ENCODE results near the gene ITFG1.

Gene ITFG1

GRCh38 chr16:47136099-47136842, 324.6 kb downstream of the ITFG1 start:
- Histone ChIP-seq H3K4me1 (ENCODE audit: control insufficient read depth, insufficient read depth, low read length) (no peaks in the 10 kb centered on the region), H3K9me3 (ENCODE audit: control insufficient read depth in 2 of 2, low read length in 2 of 2) (no peaks in the 10 kb centered on the region), H3K27me3 (ENCODE audit: control insufficient read depth in 1 of 2, insufficient read depth in 2 of 2, low read length in 2 of 2) (peaks cover 0 to 7% of the 10 kb centered on the region in 2 donors), H3K27ac (ENCODE audit: low read length) (no peak overlapping the region), H3K4me3 (ENCODE audit: low read length in 2 of 2) (no peak overlapping the region), H3K9ac (ENCODE audit: low read length in 2 of 2) (no peak overlapping the region), H3K36me3 (ENCODE audit: control insufficient read depth in 2 of 2, insufficient read depth in 2 of 2, low read length in 2 of 2) (no peaks in the 10 kb centered on the region)

- Histone ChIP-seq H3K9me3 (ENCODE audit: control insufficient read depth in 2 of 2, low read length in 2 of 2) (no peaks in the 10 kb centered on the region), H3K4me3 (ENCODE audit: low read length in 2 of 2) (no peak overlapping the region), H3K27ac (ENCODE audit: low read length) (no peak overlapping the region), H3K36me3 (ENCODE audit: control insufficient read depth in 2 of 2, insufficient read depth in 2 of 2, low read length in 2 of 2) (no peaks in the 10 kb centered on the region), H3K4me1 (ENCODE audit: control insufficient read depth, insufficient read depth, low read length) (no peaks in the 10 kb centered on the region), H3K9ac (ENCODE audit: low read length in 2 of 2) (no peak overlapping the region), H3K27me3 (ENCODE audit: control insufficient read depth in 1 of 2, insufficient read depth in 2 of 2, low read length in 2 of 2) (no peaks in the 10 kb centered on the region)
Observed at GRCh38 chr16:47134550-47134949, 326.3 kb downstream of the ITFG1 start.

GRCh38 chr16:47132308-47132707, 328.6 kb downstream of the ITFG1 start:
- Histone ChIP-seq H3K36me3 (ENCODE audit: control insufficient read depth in 2 of 2, insufficient read depth in 2 of 2, low read length in 2 of 2) (no peaks in the 10 kb centered on the region), H3K9ac (ENCODE audit: low read length in 2 of 2) (no peak overlapping the region), H3K27me3 (ENCODE audit: control insufficient read depth in 1 of 2, insufficient read depth in 2 of 2, low read length in 2 of 2) (no peaks in the 10 kb centered on the region), H3K4me3 (ENCODE audit: low read length in 2 of 2) (no peak overlapping the region), H3K4me1 (ENCODE audit: control insufficient read depth, insufficient read depth, low read length) (no peaks in the 10 kb centered on the region), H3K9me3 (ENCODE audit: control insufficient read depth in 2 of 2, low read length in 2 of 2) (no peaks in the 10 kb centered on the region), H3K27ac (ENCODE audit: low read length) (no peak overlapping the region)

GRCh38 chr16:47129755-47130435, 331.0 kb downstream of the ITFG1 start:
- no peaks in the 10 kb centered on the region for H3K27me3 ChIP-seq (ENCODE audit: control insufficient read depth in 1 of 2, insufficient read depth in 2 of 2, low read length in 2 of 2)
- H3K4me3 ChIP-seq (ENCODE audit: low read length in 2 of 2): no peak overlapping the region

GRCh38 chr16:47127541-47127940, 333.3 kb downstream of the ITFG1 start:
- H3K9me3 ChIP-seq (ENCODE audit: control insufficient read depth in 2 of 2, low read length in 2 of 2): no peaks in the 10 kb centered on the region
- H3K27me3 ChIP-seq (ENCODE audit: control insufficient read depth in 1 of 2, insufficient read depth in 2 of 2, low read length in 2 of 2): no peaks in the 10 kb centered on the region
- no peaks in the 10 kb centered on the region for H3K4me1 ChIP-seq (ENCODE audit: control insufficient read depth, insufficient read depth, low read length)
- no peak overlapping the region for H3K9ac ChIP-seq (ENCODE audit: low read length in 2 of 2)
- H3K36me3 ChIP-seq (ENCODE audit: control insufficient read depth in 2 of 2, insufficient read depth in 2 of 2, low read length in 2 of 2): no peaks in the 10 kb centered on the region
- H3K27ac ChIP-seq (ENCODE audit: low read length): no peak overlapping the region
- no peak overlapping the region for H3K4me3 ChIP-seq (ENCODE audit: low read length in 2 of 2)

More at GRCh38 chr16:47129755-47130435, 331.0 kb downstream of the ITFG1 start:
- Histone ChIP-seq H3K4me1 (ENCODE audit: control insufficient read depth, insufficient read depth, low read length) (no peaks in the 10 kb centered on the region), H3K9me3 (ENCODE audit: control insufficient read depth in 2 of 2, low read length in 2 of 2) (no peaks in the 10 kb centered on the region), H3K27ac (ENCODE audit: low read length) (no peak overlapping the region), H3K9ac (ENCODE audit: low read length in 2 of 2) (no peak overlapping the region), H3K36me3 (ENCODE audit: control insufficient read depth in 2 of 2, insufficient read depth in 2 of 2, low read length in 2 of 2) (no peaks in the 10 kb centered on the region)

- H3K9me3 ChIP-seq (ENCODE audit: control insufficient read depth in 2 of 2, low read length in 2 of 2): no peaks in the 10 kb centered on the region
- no peaks in the 10 kb centered on the region for H3K36me3 ChIP-seq (ENCODE audit: control insufficient read depth in 2 of 2, insufficient read depth in 2 of 2, low read length in 2 of 2)
- no peak overlapping the region for H3K27ac ChIP-seq (ENCODE audit: low read length)
- no peaks in the 10 kb centered on the region for H3K27me3 ChIP-seq (ENCODE audit: control insufficient read depth in 1 of 2, insufficient read depth in 2 of 2, low read length in 2 of 2)
- H3K9ac ChIP-seq (ENCODE audit: low read length in 2 of 2): no peak overlapping the region
- no peaks in the 10 kb centered on the region for H3K4me1 ChIP-seq (ENCODE audit: control insufficient read depth, insufficient read depth, low read length)
- H3K4me3 ChIP-seq (ENCODE audit: low read length in 2 of 2): no peak overlapping the region
Observed at GRCh38 chr16:47125757-47126156, 335.1 kb downstream of the ITFG1 start.

- no peaks in the 10 kb centered on the region for H3K9me3 ChIP-seq (ENCODE audit: control insufficient read depth in 2 of 2, low read length in 2 of 2)
- no peaks in the 10 kb centered on the region for H3K27me3 ChIP-seq (ENCODE audit: control insufficient read depth in 1 of 2, insufficient read depth in 2 of 2, low read length in 2 of 2)
- H3K4me3 ChIP-seq (ENCODE audit: low read length in 2 of 2): no peak overlapping the region
- H3K4me1 ChIP-seq (ENCODE audit: control insufficient read depth, insufficient read depth, low read length): no peaks in the 10 kb centered on the region
- H3K36me3 ChIP-seq (ENCODE audit: control insufficient read depth in 2 of 2, insufficient read depth in 2 of 2, low read length in 2 of 2): no peaks in the 10 kb centered on the region
- no peak overlapping the region for H3K9ac ChIP-seq (ENCODE audit: low read length in 2 of 2)
- H3K27ac ChIP-seq (ENCODE audit: low read length): no peak overlapping the region
Observed at GRCh38 chr16:47113130-47113529, 347.7 kb downstream of the ITFG1 start.

- no peaks in the 10 kb centered on the region for H3K9me3 ChIP-seq (ENCODE audit: control insufficient read depth in 2 of 2, low read length in 2 of 2)
- H3K36me3 ChIP-seq (ENCODE audit: control insufficient read depth in 2 of 2, insufficient read depth in 2 of 2, low read length in 2 of 2): no peaks in the 10 kb centered on the region
- H3K4me3 ChIP-seq (ENCODE audit: low read length in 2 of 2): no peak overlapping the region
- no peak overlapping the region for H3K9ac ChIP-seq (ENCODE audit: low read length in 2 of 2)
- H3K27me3 ChIP-seq (ENCODE audit: control insufficient read depth in 1 of 2, insufficient read depth in 2 of 2, low read length in 2 of 2): no peaks in the 10 kb centered on the region
- H3K4me1 ChIP-seq (ENCODE audit: control insufficient read depth, insufficient read depth, low read length): no peaks in the 10 kb centered on the region
- H3K27ac ChIP-seq (ENCODE audit: low read length): no peak overlapping the region
Observed at GRCh38 chr16:47110939-47111338, 349.9 kb downstream of the ITFG1 start.

- Histone ChIP-seq H3K9me3 (ENCODE audit: control insufficient read depth in 2 of 2, low read length in 2 of 2) (no peaks in the 10 kb centered on the region), H3K4me3 (ENCODE audit: low read length in 2 of 2) (no peak overlapping the region), H3K4me1 (ENCODE audit: control insufficient read depth, insufficient read depth, low read length) (no peaks in the 10 kb centered on the region), H3K27ac (ENCODE audit: low read length) (no peak overlapping the region), H3K36me3 (ENCODE audit: control insufficient read depth in 2 of 2, insufficient read depth in 2 of 2, low read length in 2 of 2) (no peaks in the 10 kb centered on the region), H3K27me3 (ENCODE audit: control insufficient read depth in 1 of 2, insufficient read depth in 2 of 2, low read length in 2 of 2) (no peaks in the 10 kb centered on the region), H3K9ac (ENCODE audit: low read length in 2 of 2) (no peak overlapping the region)
Observed at GRCh38 chr16:47109361-47109760, 351.5 kb downstream of the ITFG1 start.

Data from stomach smooth muscle (tissue), 2 donors.